HG03039 (cell line): Measurements from ENCODE around the gene TET3.

Experiments
- ATAC-seq: cut with Tn5 transposase; IDR thresholded peaks from one replicate; pipeline ENCODE4 v1.9.1; 2021; ENCODE audit warnings: mild to moderate bottlenecking, moderate library complexity; ENCODE audit not compliant: unreplicated experiment

TET3 gene

DNA sequence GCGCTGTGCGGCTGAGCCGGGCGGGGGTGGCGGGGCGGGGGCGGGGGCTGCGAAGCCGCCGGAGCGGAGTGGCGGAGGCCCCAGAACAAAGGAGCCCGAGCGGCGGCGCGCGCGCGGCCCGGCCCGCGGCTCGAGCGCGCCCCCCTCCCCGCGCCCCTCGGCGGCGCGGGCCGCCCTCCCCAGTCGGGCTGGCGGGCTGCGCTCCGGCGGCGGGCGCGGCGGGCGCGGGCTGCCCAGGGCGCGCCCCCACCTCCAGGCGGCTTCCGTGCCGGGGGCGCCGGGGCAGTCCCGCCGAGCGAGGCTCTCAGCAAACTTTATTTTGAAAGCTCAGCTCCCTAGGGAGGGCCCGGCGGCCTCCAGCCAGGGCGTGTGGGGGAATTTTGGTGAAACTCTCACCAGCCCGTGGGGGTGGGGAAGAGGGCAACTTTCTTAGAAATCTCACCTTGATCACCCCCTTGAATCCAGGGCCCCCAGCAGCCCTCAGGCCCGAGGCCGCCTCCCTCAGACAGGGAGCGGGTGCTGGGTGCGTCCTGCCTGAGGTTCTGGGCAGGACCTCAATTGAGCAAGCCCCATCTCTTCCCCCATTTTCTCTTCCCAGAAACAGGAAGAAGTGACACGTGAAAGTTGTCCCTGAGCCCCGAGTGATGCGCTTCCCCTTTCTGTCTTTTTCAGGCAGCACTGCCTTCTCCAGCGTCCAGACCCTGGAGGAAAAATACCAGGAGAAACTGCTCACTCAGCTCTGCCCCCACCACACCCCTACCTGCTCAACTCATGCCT lies 786 bp downstream of the TET3 start:
- ATAC-seq = peak; percentile 28

DNA sequence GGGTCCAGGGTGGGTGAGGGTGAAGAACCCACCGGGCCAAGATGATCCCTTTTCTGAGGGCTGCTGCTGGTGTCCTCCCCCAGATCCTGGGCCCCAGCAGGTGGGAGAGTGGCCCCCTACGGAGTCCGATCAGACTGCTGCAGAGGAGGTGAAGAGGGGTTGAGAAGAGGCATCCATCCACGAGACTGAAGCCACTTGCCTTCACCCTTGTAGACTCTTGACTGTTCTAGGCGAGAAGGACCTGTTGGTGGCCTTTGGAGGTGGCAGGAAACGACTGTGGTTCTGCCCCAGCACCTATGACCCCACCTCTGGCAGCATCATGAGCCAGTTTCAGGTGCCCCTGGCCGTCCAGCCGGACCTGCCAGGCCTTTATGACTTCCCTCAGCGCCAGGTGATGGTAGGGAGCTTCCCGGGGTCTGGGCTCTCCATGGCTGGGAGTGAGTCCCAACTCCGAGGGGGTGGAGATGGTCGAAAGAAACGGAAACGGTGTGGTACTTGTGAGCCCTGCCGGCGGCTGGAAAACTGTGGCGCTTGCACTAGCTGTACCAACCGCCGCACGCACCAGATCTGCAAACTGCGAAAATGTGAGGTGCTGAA lies 1.5 kb downstream of the TET3 start:
- ATAC-seq = no peak

DNA sequence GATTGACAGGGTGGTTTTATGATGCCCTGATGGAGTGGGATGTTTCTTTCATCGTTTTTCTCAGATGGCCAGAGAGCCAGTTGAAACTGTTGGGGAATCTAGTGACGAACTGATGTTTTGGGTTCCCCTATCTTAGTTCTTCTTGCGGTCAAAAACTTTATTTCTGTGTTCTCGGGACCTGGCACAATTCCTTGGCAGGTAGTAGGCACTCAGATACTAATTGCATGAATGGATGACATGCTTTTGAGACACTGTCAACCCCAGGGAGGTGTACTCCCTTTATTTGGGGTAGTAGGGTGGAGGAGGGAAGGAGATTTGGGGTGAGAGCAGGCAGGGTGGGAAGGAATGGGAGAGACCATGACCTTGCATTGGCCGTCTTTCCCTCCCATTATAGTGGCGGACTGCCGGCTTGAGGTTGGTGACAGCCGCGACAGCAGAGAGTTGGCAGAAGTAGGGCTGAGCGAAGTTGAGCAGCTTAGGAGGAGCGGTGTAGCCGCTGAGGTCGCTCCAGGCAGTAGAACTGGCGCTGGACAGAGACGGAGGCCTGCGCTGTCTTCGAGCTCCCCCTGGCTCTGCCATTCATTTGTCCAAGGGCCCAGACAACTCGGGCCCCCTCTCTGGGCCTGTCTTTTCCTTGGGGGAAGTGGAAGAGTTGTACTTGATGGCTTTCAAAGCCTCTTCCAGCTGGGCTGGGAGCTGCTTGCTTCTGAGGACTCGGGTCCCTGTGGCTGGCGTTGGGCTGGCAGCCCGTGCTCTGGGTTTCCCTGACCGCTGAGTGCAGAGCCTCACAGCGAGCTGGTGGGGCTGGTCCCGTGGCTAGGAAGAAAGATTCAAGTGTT lies 2.6 kb downstream of the TET3 start:
- no peak for ATAC-seq

DNA sequence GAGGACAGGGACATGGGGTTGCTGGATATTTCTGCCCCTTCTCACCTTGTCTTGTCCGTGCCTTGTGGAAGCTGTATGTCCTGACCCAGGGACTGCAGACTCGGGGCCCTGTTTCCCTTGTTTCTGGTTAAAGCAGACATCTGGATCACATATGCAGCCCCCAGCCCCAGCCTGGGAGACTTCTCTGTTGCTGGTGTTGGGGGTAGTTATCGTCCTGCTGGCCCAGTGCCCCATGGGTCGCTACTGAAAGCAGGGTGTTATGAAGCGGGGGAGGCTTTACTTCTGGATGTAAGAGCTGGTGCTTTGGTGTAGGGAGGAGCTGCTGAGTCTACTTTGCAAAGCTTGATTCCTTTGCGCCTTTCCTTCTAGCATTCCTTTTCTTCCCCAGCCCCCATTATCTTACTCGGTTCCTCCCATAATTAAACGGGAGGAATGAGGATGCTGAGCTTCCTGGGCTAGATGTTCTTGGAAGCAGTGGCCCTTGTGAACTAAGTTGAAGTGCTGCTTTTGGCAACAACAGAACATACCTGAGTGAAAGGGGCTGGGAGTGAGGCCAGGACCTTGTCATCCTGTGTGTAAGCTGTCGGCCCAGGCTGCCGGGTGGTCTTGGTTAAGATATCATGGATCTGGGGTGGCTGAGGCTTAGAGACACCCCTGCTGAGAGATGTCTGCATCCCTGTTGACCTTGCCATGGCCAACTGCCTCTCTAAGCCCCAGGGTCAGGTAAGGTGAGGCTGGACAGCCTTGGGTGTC lies 3.4 kb downstream of the TET3 start:
- no peak for ATAC-seq

DNA sequence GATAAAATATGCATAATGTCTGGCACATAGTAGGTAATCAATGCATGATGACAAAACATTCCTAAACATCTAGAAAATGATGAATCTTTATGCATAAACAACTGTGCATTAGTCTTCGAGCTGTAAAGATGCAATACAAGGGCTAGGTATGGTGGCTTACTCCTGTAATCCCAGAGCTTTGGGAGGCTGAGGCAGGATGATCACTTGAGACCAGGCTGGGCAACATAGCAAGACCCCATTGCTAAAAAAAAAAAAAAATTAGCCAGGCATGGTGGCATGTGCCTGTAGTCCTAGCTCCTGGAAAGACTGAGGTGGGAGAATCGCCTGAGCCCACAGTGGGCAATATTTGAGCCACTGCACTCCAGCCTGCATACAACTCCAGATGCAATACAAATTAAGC lies 5.3 kb downstream of the TET3 start:
- no peak for ATAC-seq

DNA sequence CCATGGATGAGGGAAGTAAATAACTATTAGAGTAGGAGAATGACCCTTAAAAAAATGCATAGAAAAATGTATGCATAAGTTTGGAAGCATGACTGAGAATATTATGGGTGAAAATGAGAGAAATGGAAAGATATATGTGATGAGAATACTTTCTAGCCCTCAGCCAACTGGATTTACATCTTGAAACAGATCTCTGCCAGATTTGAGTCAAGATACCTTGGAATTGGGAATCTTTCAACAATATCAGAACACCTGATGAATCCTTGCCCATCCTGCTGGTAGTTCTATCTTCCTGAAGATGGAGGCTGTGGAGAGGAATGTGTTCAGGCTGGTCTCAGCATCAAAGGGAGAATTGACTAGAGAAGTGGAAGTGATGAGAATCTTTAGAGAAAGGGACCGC lies 5.8 kb downstream of the TET3 start:
- no peak for ATAC-seq

DNA sequence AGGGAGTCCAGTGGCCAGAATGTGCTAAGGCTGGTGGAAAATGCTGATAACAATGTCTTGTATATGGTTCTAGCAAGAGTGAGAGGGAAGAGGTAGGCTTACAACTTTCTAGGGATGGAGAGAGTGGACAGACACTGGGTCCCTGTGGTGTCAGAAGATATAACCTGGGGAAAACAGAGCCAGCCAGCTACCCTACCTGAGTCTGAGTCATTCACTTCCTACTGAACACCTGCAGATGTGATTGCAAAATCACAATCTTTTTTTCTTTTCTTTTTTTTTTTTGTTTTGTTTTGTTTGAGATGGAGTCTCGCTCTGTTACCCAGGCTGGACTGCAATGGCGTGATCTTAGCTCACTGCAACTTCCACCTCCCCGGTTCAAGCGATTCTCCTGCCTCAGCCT lies 7.3 kb downstream of the TET3 start:
- ATAC-seq = no peak

DNA sequence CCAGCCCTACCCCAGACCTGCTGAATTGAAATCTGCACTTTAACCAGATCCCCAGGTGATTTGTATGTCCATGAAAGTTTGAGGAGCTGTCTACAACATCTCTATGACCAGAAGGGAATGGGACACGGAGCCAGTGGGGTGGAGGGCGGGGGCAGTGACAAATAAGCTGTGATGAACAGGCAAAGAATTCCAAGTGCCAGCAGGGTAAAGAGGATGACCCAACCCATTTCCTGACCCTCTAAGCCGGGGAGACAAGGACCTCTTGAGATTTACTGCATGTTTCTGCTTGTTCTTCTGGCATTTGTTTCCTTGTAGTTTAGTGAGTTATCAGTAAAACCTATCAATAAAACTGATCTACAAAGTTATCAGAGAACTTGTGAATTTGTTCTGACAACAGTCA lies 8.7 kb downstream of the TET3 start:
- ATAC-seq = no peak

DNA sequence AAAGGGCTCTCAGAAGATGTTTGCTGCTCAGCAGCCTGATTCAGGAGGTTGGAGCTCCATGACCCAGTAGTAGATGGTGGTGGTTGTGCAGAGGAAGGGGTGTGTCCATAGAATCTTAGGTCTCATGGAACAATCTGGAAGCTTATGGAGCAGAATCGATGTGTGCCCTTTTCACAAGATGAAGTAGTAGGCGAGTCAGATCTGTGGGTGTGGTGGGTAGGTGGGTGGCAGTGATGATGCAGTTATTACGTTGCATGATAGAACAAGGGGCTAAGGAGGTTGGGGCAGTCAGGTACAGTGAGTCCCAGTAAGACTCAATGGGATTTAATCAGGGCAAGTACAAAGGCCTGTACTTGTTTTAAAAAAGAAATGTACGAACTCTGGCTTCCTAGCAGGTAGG lies 9.1 kb downstream of the TET3 start:
- ATAC-seq = no peak

DNA sequence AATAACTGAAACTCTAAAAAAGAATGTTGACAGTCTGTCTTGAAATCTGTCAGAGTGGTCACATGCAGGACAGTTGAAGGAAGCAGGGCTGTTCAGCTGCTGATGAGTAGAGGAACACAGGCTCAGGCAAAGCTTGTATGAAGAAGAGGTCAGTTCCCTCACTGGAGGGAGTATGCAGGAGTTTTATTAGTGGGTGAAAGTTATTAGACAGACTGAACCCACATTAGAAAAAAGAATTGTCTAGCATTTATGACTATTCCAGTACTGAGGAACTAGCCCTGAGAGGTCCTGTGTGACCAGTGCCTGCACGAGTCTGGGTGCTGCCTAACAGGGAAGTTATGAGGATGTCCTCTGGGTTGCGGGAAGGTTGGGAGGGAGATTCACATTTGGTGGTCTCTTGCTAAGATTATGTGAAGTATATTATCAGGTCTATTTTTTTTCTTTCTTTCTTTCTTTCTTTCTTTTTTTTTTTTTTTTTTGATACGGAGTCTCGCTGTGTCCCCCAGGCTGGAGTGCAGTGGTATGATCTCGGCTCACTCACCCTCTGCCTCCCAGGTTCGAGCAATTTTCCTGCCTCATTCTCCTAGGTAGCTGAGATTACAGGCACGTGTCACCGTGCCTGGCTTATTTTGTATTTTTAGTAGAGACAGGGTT lies 9.6 kb downstream of the TET3 start:
- ATAC-seq = no peak

DNA sequence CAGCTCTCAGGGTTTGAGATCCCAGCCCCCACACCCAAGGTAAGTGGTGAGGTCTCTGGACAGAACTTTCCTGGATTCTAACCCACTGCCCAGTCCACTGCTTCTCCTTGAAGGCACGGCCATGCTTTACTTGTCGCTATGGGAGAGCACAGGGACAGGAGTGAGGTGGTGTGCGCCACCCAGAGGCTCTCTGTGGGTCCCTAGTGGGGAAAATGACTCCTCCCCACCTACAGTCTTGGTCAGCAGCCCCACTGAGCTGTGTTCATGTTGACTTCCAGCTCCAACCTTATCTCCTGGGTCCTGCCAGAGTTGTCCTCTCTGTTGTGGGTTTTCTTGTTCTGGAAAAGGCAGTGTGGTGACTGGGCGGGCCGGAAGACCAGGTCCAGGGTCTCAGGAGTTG lies 11.1 kb downstream of the TET3 start:
- ATAC-seq = no peak

DNA sequence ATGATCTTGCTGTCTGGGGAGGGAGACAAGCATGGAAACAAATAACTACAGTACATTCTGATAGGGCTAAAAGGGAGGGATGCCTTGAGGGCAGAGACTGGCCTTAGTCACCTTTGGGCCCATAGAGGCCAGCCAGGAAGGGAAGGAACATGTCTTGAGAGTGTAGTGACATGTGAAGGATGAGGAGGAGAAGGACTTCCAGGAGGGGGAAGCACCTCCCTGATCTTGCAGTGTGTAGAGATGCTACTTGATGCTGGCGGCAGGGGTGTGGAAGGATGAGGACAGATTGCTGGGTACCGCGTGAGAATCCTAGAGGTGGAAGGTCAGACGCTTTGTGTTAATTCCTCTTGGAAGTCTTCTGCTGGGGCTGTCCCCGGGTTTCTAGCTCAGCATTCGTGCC lies 13.1 kb downstream of the TET3 start:
- no peak for ATAC-seq

DNA sequence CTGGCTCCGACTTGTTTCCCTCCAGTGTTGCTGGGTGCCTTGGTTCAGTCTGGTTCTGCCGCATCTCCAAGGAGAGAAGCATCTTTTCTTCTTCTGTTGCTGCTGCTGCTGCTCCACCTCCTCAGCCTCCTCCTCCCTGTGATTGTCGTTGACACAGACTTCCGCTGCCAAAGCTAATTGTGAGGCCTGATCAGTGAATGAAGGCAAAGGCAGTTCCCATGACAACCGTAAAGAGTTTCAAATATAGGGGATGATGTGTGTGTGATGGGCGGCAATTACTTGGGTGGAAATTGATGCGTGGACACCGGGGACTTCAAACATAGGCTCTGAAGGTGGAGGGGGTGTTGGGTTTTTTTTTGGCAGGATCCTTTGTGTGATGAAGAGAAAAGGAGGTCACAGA lies 13.7 kb downstream of the TET3 start:
- ATAC-seq = no peak

DNA sequence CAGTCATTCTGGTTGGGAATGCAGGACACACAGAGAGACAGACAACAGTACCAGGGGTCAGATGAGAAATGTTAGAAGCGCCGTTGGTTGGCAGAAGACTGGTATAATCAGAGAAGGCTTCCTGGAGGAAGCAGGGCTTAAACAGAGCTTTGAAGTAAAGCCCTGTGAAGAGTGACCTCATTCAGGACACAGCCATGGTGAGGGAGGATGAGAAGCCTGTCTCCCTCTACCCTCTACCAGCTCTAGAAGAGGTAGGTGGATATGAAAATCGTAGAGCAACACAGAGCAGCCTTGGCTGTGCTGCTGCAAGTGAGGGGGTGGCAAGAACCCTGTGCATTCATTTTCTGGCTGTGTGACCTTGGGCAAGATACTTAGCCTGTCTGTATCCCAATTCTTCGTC lies 14.2 kb downstream of the TET3 start:
- ATAC-seq = no peak

DNA sequence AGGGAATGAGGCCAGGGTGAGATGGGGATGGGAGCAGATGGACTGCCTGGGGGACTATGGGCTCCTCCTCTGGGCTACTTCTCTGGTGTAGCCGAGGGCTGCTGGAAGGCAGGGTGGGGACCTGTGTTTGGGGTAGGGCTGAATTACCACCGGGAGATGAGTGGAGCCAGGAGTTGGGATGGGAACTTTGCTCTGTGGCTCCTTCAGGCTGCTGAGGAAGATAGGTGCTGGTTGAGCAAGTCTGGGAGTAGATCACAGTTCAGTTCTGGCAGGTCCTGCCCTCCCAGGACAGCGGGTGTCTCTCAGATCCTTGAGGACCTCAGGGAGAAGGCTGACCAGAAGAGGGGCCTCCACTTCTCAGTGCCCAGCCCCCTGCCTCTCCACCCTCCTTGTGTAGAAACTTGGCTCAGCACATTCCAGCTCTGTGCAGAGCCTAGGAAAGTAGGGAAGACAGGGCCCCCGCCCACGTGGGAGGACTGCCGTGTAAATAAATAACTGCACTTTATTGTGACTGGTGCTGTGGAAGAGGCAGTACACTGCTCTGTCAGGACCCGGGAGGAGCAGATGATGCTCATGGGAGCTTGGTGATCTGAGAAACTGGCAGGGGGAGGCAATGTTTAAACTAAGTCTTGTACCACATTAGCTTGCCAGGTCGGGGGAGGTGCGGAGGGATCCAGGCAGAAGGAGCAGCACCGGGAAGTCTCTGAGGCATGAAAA lies 15.3 kb downstream of the TET3 start:
- ATAC-seq = no peak

DNA sequence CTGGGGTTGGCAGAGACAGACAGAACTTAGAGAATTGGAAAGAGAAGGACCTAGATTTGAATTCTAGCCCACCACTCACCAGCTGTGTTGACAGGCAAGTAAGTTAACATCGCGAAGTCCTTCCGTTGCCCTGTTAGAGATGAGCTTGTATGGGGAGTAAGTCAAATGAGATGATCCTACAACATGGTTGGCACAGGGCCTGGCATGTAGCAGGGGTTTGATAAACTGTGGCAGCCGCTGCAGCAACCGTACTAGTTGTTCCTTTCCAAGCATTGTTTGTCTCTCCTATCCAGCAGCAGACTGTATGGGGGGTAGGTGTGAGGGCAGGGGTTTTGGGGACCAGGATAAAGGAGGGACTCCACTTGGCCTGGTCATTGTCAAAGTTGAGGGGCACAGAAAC lies 16.0 kb downstream of the TET3 start:
- no peak for ATAC-seq

DNA sequence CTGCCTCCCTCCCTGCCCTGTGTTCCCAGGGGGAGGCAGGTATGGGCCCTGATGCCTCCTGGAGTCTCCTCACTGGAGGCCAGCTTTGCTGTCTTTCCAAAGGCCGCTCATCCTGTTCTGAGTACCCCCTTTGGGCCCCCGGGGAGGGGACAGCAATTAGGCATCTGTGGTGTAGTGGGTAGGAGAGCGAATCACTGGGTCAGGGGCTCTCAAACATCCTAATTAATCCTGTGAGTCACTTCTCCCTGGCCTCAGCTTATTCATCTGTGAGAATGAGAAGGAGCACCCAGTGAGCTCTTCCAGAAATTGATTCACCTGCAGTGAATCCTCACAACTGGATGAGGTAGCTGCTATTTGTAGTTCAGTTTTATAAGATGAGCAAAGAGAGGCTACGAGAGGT lies 16.4 kb downstream of the TET3 start:
- no peak for ATAC-seq

DNA sequence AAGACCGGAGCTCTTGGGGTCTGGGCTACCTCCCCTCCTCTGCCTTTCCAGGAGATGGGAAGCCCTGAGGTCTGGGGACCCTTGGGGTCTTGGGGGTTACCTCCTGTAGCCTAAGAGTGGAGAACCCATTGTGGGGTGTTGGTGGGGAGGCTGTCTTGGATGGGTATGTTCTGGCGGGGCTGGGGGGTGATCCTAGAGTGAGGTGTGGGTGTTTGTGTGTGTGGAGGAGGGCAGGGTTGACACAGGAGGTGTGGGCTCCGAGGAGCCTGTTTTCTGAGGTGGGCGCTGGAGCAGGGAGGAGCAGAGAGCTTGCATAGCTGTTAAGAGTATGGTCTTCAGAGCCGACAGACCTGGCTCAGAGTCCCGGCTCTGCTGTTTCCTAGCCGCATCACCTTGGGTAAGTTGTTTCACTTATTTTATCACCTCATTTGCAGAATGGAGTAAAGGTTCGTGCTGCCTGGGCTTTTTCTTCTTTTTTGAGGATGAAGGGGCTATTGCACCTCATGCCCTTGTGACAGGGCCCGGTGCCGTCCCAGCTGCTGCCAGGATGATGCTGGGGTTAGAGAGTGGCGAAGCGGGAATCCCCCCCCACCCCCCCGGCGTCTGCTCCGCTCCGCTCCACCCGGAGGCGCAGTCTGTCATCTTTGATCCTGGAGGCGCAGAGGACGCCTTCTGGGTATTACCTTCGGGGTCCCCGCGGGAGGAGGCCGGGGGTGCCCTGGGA lies 17.2 kb downstream of the TET3 start:
- peak; percentile 41 for ATAC-seq
